Endothelial cell of umbilical vein (primary cell): ENCODE results near the gene CENPB. TPM values are rescaled to one million over a fixed set of nuclear protein-coding genes. Genes with fewer than 3 reads are reported as not detected.

Experiments
- BruUV-seq: library from RNA; stranded (reverse); fragments of 400-500 nt; replicated peaks from 2 replicates; lab custom pipeline; 2021; lab: Mats Ljungman, UMichigan
- CTCF ChIA-PET: fragments of 300-600, 350-600 bp; sonication (Branson Sonifier 250); formaldehyde crosslinking; loops from one replicate; lab custom pipeline; 2021; ENCODE audit warnings: antibody characterized with exemption, inconsistent platforms; lab: Charles Lee
- POLR2A ChIA-PET: fragments of 300-600, 350-600 bp; sonication (Branson Sonifier 250); formaldehyde crosslinking; loops from one replicate; lab custom pipeline; 2021; ENCODE audit warnings: antibody characterized with exemption, inconsistent platforms; lab: Charles Lee
- DNase-seq: peaks from one replicate; pipeline ENCODE4 v3.0.0-alpha.2; 2011; ENCODE audit warnings: low read depth, low spot score
- FAIRE-seq: peaks from 2 replicates; lab custom pipeline; 2011; peaks lifted over from hg19 to GRCh38; lab: Jason Lieb, UNC
- H2AFZ ChIP-seq: 2 replicates; pipeline ENCODE4 v1.6.0; 2012; ENCODE audit warnings: low read depth, low read length, control low read depth, inconsistent platforms
- H3K27ac ChIP-seq: 2 replicates; pipeline ENCODE4 v1.5.1; 2011; ENCODE audit warnings: low read depth, mild to moderate bottlenecking, control low read depth, low read length, moderate library complexity; ENCODE audit not compliant: insufficient read depth
- H3K27me3 ChIP-seq, 2 experiments: 2 replicates each; pipeline versions ENCODE4 v1.6.0 to v1.6.1; 2011; ENCODE audit warnings: low read length in 2 of 2, mixed read lengths in 1 of 2; ENCODE audit not compliant: control insufficient read depth in 2 of 2, insufficient read depth in 2 of 2
- H3K36me3 ChIP-seq, 2 experiments: 2 replicates in 1 of 2; 3 replicates in 1 of 2; pipeline ENCODE4 v1.5.1; 2011; ENCODE audit warnings: low read length in 2 of 2, mild to moderate bottlenecking in 1 of 2, moderate library complexity in 1 of 2; ENCODE audit not compliant: control insufficient read depth in 2 of 2, insufficient read depth in 2 of 2; ENCODE audit errors: extremely low read depth in 1 of 2
- H3K4me1 ChIP-seq: 3 replicates; pipeline ENCODE4 v1.5.1; 2011; ENCODE audit warnings: mild to moderate bottlenecking, low read length; ENCODE audit not compliant: control insufficient read depth, insufficient read depth; ENCODE audit errors: extremely low read depth
- H3K4me2 ChIP-seq: 2 replicates; pipeline ENCODE4 v1.6.1; 2011; ENCODE audit warnings: low read length, control low read depth, mixed read lengths; ENCODE audit not compliant: insufficient read depth
- H3K4me3 ChIP-seq, 3 experiments: fragments of 200-600 bp in 1 of 3; sonication (generic), shearing (Covaris generic) in 1 of 3; replicated peaks in 1 of 3; 2 replicates each; pipeline ENCODE4 v1.5.1; 2011 to 2016; ENCODE audit warnings: control low read depth in 3 of 3, low read length in 3 of 3, mild to moderate bottlenecking in 2 of 3, inconsistent platforms in 1 of 3, low read depth in 1 of 3, moderate library complexity in 1 of 3; ENCODE audit not compliant: insufficient read depth in 1 of 3
- H3K79me2 ChIP-seq: 2 replicates; pipeline ENCODE4 v1.6.0; 2012; ENCODE audit warnings: low read length, inconsistent platforms; ENCODE audit not compliant: control insufficient read depth, insufficient read depth
- H3K9ac ChIP-seq: replicated peaks from 2 replicates; pipeline ENCODE3; 2011; ENCODE audit warnings: low read length, control low read depth; ENCODE audit not compliant: insufficient read depth; ENCODE audit errors: extremely low read depth
- H3K9me1 ChIP-seq: replicated peaks from 3 replicates; pipeline ENCODE4 v1.6.0; 2011; ENCODE audit warnings: mild to moderate bottlenecking, low read length; ENCODE audit not compliant: control insufficient read depth, insufficient read depth; ENCODE audit errors: extremely low read depth
- H3K9me3 ChIP-seq: replicated peaks from 2 replicates; pipeline ENCODE4 v1.5.1; 2012; ENCODE audit warnings: low read length, inconsistent platforms; ENCODE audit not compliant: control insufficient read depth, insufficient read depth
- H4K20me1 ChIP-seq: replicated peaks from 2 replicates; pipeline ENCODE3; 2011; ENCODE audit warnings: mild to moderate bottlenecking, low read length; ENCODE audit not compliant: control insufficient read depth, insufficient read depth; ENCODE audit errors: extremely low read depth
- CTCF ChIP-seq, 2 donors: IDR thresholded peaks; 1 replicate in 1 of 2; 2 replicates in 1 of 2; pipeline ENCODE4 v1.5.1; 2011; ENCODE audit warnings: low read length in 2 of 2, mild to moderate bottlenecking in 2 of 2, moderate library complexity in 2 of 2, control low read depth in 1 of 2, inconsistent platforms in 1 of 2, low read depth in 1 of 2; ENCODE audit not compliant: insufficient read depth in 1 of 2; ENCODE audit errors: extremely low read depth in 1 of 2
- EZH2 ChIP-seq: IDR thresholded peaks from 2 replicates; pipeline ENCODE4 v1.6.1; 2012; ENCODE audit warnings: borderline replicate concordance, low read depth, mild to moderate bottlenecking, moderate library complexity, low read length, inconsistent platforms; ENCODE audit not compliant: severe bottlenecking
- FOS ChIP-seq: IDR thresholded peaks from 2 replicates; pipeline ENCODE4 v1.6.1; 2011; ENCODE audit warnings: mild to moderate bottlenecking, low read length, moderate library complexity, borderline replicate concordance; ENCODE audit not compliant: insufficient read depth
- POLR2AphosphoS5 ChIP-seq: IDR thresholded peaks from 2 replicates; pipeline ENCODE4 v1.6.1; 2012; ENCODE audit warnings: low read depth, mild to moderate bottlenecking, control low read depth, low read length, moderate library complexity; ENCODE audit not compliant: insufficient read depth
- dilution Hi-C: fragments of 300-500 bp; cut with MboI; formaldehyde crosslinking; loops from one replicate; pipeline ENCODE4 v1.15.0; 2019; ENCODE audit warnings: low sequenced_read_pairs; ENCODE audit not compliant: extremely low pct_ligation_motif_present
- intact Hi-C: fragments of 100-400 bp; cut with micrococcal nuclease; formaldehyde crosslinking; loops from one replicate; pipeline ENCODE4 v1.10.0; 2022
- polyA plus RNA-seq, 4 experiments: library from polyadenylated mRNA; depleted of rRNA in 3 of 4; stranded (reverse) in 3 of 4; unstranded in 1 of 4; fragments of >200 nt; gene quantifications; 2 replicates each; pipeline versions ENCODE4 v1.2.1 to v1.2.3, GENCODE V29; 2011 to 2012; ENCODE audit warnings: missing spikeins in 1 of 4
- total RNA-seq: library from RNA; stranded (reverse); gene quantifications from 2 replicates; pipeline ENCODE4 v1.2.3, GENCODE V29; 2021
- TF ChIP-seq, protein P1 (sequence below): IDR thresholded peaks from 2 replicates; pipeline ENCODE4 v1.6.1; 2011; ENCODE audit not compliant: insufficient read depth, insufficient read length

Gene CENPB
- total and polyA plus RNA-seq, 2 donors (not counting 3 experiments of a cell fraction or from before 2014, with no cell fraction given): 30.4 to 90.3 TPM

GRCh38 chr20:3783068-3783489, 3.5 kb downstream of the CENPB start:
- BruUV-seq: no TSS peak
- Histone ChIP-seq H3K27me3 (peaks cover 8 to 18% of the 10 kb centered on the region in 2 experiments), H3K4me1 (peaks cover 25% of the 10 kb centered on the region), H3K9me1 (no peaks in the 10 kb centered on the region), H3K27ac (no peak overlapping the region), H2AFZ (no peak overlapping the region), H3K4me2 (no peak overlapping the region), H3K9ac (no peak overlapping the region), H3K4me3 (no peak overlapping the region), H3K9me3 (no peaks in the 10 kb centered on the region), H4K20me1 (no peaks in the 10 kb centered on the region), H3K79me2 (peaks cover 31% of the 10 kb centered on the region), H3K36me3 (peaks cover 0 to 5% of the 10 kb centered on the region in 2 experiments)
- CTCF ChIA-PET: interaction anchor here (7.6 kb wide), 1 partner anchor 36 kb away, joined by 214 read pairs; the partner anchor contains the start of gene AP5S1
- FAIRE-seq (no peak), DNase-seq (no peak)
- POLR2A ChIA-PET: no interaction called here
- no peak for TF ChIP-seq POLR2AphosphoS5
- TF ChIP-seq, protein P1, sequence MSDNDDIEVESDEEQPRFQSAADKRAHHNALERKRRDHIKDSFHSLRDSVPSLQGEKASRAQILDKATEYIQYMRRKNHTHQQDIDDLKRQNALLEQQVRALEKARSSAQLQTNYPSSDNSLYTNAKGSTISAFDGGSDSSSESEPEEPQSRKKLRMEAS: no peak
- no peak for TF ChIP-seq EZH2
- no peak for TF ChIP-seq FOS
- TF ChIP-seq CTCF (IDR thresholded peaks at IDR 0.05; ENCODE audit: extremely low read depth in 1 of 2, insufficient read depth in 1 of 2, low read depth in 1 of 2, low read length in 2 of 2): no peak
- dilution Hi-C loops (no loop called here), intact Hi-C loops (no loop called here)
